Colonic mucosa (tissue), 4 donors: ENCODE data around the gene E2F7. TPM values are rescaled to one million over a fixed set of nuclear protein-coding genes. Genes with fewer than 3 reads are reported as not detected.
"Not testable (repeated sequence)": the region's sequence is repeated elsewhere in the genome, so short reads cannot be mapped to it uniquely, and the experiment has no call there.

Source experiments
- DNase-seq: peaks from one replicate; pipeline ENCODE4 v3.0.0-alpha.2; 2020
- H3K27ac ChIP-seq: fragments of 200-600 bp; one replicate; pipeline ENCODE4 v1.8.0; 2021
- H3K27me3 ChIP-seq: fragments of 200-600 bp; one replicate; pipeline ENCODE4 v1.8.0; 2021
- H3K36me3 ChIP-seq: fragments of 200-600 bp; one replicate; pipeline ENCODE4 v1.8.0; 2021
- H3K4me1 ChIP-seq: fragments of 200-600 bp; one replicate; pipeline ENCODE4 v1.8.0; 2021; ENCODE audit warnings: mild to moderate bottlenecking
- H3K4me3 ChIP-seq: fragments of 200-600 bp; one replicate; pipeline ENCODE4 v1.8.0; 2021
- H3K9ac ChIP-seq, 2 donors: one replicate each; pipeline ENCODE4 v1.7.0; 2013; ENCODE audit warnings: control low read depth in 2 of 2, low read depth in 2 of 2, low read length in 2 of 2
- H3K9me3 ChIP-seq: fragments of 200-600 bp; one replicate; pipeline ENCODE4 v1.8.0; 2021
- intact Hi-C: fragments of 100-400 bp; cut with DNase I; formaldehyde crosslinking; loops from one replicate; pipeline ENCODE4 v1.14.1; 2022
- total RNA-seq, 2 donors: library from RNA; stranded (reverse); fragmentation: NEBNext Ultra II Directional in 1 of 2; extraction: Animal tissue kit (Norgen Biotek cat#: 25700) in 1 of 2; gene quantifications; one replicate each; pipeline ENCODE4 v1.2.1, GENCODE V29; 2021
- TF ChIP-seq, protein P1 (sequence below): fragments of 200-600 bp; IDR thresholded peaks from one replicate; pipeline ENCODE4 v1.8.0; 2022; ENCODE audit warnings: antibody characterized with exemption, mild to moderate bottlenecking
- donor health status: healthy.
- donor health status: DM: no; HTN: no; CAD: no.
- donor health status: DM: no; HTN: no; CAD: no.

E2F7 gene
- total RNA-seq, 2 donors from 2014 or later, result 2.4 to 9.1 TPM

DNA sequence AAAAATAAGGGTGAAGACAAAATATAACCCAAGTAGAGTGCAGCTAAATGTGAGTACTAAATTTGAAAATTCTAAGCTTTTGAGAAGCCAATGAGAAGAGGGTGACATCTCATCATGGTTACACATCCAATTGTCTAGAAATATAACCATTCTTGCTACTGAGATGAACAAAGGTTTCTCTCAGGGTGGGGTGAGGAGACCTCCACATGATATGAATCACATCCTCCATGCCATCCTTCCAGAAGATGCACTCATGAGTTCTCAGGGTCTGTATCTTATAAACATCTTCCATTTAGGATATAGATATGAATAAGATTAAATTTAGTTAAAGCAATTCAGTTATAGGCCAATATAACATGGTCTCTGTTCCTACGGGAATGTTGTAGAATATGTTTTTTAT is 38.9 kb upstream of the E2F7 start:
- Histone ChIP-seq H3K4me1 (no peaks in the 10 kb centered on the region), H3K36me3 (no peaks in the 10 kb centered on the region), H3K9ac (no peak overlapping the region), H3K4me3 (no peak overlapping the region), H3K27me3 (no peaks in the 10 kb centered on the region), H3K27ac (no peak overlapping the region), H3K9me3 (no peaks in the 10 kb centered on the region)
- DNase-seq, result no peak
- intact Hi-C loops, result no loop called here
- TF ChIP-seq, protein P1, sequence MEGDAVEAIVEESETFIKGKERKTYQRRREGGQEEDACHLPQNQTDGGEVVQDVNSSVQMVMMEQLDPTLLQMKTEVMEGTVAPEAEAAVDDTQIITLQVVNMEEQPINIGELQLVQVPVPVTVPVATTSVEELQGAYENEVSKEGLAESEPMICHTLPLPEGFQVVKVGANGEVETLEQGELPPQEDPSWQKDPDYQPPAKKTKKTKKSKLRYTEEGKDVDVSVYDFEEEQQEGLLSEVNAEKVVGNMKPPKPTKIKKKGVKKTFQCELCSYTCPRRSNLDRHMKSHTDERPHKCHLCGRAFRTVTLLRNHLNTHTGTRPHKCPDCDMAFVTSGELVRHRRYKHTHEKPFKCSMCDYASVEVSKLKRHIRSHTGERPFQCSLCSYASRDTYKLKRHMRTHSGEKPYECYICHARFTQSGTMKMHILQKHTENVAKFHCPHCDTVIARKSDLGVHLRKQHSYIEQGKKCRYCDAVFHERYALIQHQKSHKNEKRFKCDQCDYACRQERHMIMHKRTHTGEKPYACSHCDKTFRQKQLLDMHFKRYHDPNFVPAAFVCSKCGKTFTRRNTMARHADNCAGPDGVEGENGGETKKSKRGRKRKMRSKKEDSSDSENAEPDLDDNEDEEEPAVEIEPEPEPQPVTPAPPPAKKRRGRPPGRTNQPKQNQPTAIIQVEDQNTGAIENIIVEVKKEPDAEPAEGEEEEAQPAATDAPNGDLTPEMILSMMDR, result no peak

DNA sequence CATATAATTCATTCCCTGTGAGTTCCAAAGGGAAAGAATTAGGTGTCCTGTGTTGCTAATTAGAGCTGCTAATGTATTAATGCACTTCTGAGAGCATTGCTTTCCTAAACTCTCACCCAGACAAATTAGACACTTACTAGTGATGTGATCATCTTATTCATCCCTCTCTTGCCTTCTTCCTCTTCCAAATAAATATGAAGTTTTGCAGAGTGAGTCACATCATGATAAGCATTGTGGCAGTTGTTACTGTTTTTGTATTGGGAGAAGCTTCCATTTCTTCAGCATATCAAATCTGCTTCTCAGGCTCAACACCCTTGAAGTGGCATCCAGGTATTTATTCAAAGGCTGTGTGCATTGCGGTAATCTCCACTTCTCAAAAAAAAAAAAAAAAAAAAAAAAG is 37.3 kb upstream of the E2F7 start:
- no peak for DNase-seq
- intact Hi-C loops, result no loop called here
- Histone ChIP-seq H3K27ac (no peak overlapping the region), H3K27me3 (no peaks in the 10 kb centered on the region), H3K4me1 (no peaks in the 10 kb centered on the region), H3K36me3 (no peaks in the 10 kb centered on the region), H3K4me3 (no peak overlapping the region), H3K9ac (no peak overlapping the region), H3K9me3 (no peaks in the 10 kb centered on the region)
- TF ChIP-seq, protein P1, result no peak

DNA sequence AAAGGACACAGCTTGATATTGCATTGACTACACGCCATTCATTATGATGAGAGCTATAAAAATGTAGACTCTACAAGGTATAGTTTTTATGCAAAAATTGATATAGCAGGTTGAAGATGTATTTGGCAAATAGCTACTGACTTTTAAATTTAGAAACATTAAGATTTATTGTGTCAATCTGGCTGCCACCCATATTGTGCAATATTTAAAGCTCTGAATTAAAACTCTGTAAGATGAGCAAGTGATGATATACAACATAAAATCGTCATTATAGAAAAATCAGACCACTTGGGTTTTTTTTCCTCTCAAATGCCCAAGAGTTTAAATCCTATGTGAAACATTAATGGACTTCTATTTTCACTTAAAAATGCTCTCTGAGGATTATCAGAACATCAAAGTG is 36.8 kb upstream of the E2F7 start:
- no peak overlapping the region for H3K27ac ChIP-seq
- intact Hi-C loops, result no loop called here
- no peaks in the 10 kb centered on the region for H3K4me1 ChIP-seq
- H3K36me3 ChIP-seq, result no peaks in the 10 kb centered on the region
- H3K27me3 ChIP-seq, result no peaks in the 10 kb centered on the region
- no peaks in the 10 kb centered on the region for H3K9me3 ChIP-seq
- no peak for DNase-seq
- no peak overlapping the region for H3K4me3 ChIP-seq
- TF ChIP-seq, protein P1, result no peak
- no peak overlapping the region for H3K9ac ChIP-seq

DNA sequence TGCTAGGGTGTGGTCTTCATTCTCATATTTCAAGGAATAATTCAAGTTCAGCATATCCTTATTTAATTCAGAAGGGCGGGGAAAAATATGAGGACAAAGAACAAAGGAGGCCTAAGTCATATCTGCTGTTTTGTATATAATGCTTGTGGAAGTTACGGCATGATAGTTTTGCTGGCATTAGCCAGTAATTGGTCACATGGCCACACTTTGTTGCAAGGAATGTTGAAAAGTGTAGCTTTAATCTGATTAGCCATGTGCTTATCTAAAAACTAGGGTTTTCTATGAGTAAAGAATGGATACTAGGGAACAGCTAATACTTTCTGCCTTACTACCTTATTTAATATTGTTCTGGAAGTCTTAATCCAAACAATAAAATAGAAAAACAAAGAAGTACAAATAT is 34.4 kb upstream of the E2F7 start:
- DNase-seq, result no peak
- H3K27me3 ChIP-seq, result no peaks in the 10 kb centered on the region
- H3K4me1 ChIP-seq, result no peaks in the 10 kb centered on the region
- H3K27ac ChIP-seq, result no peak overlapping the region
- intact Hi-C loops, result no loop called here
- H3K36me3 ChIP-seq, result no peaks in the 10 kb centered on the region
- TF ChIP-seq, protein P1, result no peak
- H3K9me3 ChIP-seq, result no peaks in the 10 kb centered on the region
- no peak overlapping the region for H3K4me3 ChIP-seq
- no peak overlapping the region for H3K9ac ChIP-seq

DNA sequence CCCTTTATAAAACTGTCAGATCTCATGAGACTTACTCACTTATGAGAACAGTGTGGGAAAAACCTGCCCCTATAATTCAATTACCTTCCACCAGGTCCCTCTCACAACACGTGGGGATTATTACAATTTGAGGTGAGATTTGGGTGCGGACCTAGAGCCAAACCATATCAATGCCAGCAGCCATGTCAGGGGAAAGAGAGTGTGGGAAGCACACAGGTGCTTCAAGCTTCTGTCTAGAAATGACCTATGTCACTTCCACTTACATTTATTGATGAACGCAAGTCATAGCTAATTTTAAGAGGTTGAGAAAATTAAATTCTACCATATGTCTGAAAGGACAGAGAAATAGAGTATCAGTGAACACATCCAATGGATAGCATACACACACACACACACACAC is 32.5 kb upstream of the E2F7 start:
- Histone ChIP-seq H3K36me3 (no peaks in the 10 kb centered on the region), H3K9ac (no peak overlapping the region), H3K9me3 (no peaks in the 10 kb centered on the region), H3K4me1 (no peaks in the 10 kb centered on the region), H3K4me3 (no peak overlapping the region), H3K27me3 (no peaks in the 10 kb centered on the region), H3K27ac (no peak overlapping the region)
- intact Hi-C loops, result no loop called here
- DNase-seq, result no peak
- TF ChIP-seq, protein P1, result no peak

DNA sequence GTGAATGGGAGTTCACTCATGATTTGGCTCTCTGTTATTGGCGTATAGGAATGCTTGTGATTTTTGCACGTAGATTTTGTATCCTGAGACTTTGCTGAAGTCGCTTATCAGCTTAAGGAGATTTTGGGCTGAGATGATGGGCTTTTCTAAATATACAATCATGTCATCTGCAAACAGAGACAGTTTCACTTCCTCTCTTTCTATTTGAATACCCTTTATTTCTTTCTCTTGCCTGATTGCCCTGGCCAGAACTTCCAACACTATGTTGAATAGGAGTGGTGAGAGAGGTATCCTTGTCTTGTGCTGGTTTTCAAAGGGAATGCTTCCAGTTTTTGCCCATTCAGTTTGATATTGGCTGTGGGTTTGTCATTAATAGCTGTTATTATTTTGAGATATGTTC is 26.9 kb upstream of the E2F7 start:
- H3K4me3 ChIP-seq, H3K27me3 ChIP-seq, DNase-seq, H3K27ac ChIP-seq, H3K9me3 ChIP-seq, H3K9ac ChIP-seq, intact Hi-C loops, H3K4me1 ChIP-seq, H3K36me3 ChIP-seq: not testable (repeated sequence)
